A172 (cell line): Measurements from ENCODE around the gene MYCBP. TPM values are rescaled to one million over a fixed set of nuclear protein-coding genes. Genes with fewer than 3 reads are reported as not detected.

ENCODE experiments used
- DNase-seq: peaks from one replicate; pipeline ENCODE4 v3.0.0-alpha.2; 2015; ENCODE audit warnings: low spot score
- total RNA-seq: library from RNA; depleted of rRNA; stranded (reverse); fragments of >200 nt; shearing (Covaris generic); gene quantifications from 2 replicates; pipeline ENCODE4 v1.2.3, GENCODE V29; 2014; rRNA removed

MYCBP gene
- total RNA-seq, 1 experiment from 2014 or later: 22.3 TPM

GRCh38 chr1:38820860-38821259 is 52.3 kb downstream of the MYCBP start:
- DNase-seq: no peak

- no peak for DNase-seq
These were observed 53.6 kb downstream of the MYCBP start for GRCh38 chr1:38819516-38819915.

GRCh38 chr1:38819040-38819439 is 54.1 kb downstream of the MYCBP start:
- DNase-seq: no peak

- no peak for DNase-seq
These were observed 54.8 kb downstream of the MYCBP start for GRCh38 chr1:38818175-38818976.

DNA sequence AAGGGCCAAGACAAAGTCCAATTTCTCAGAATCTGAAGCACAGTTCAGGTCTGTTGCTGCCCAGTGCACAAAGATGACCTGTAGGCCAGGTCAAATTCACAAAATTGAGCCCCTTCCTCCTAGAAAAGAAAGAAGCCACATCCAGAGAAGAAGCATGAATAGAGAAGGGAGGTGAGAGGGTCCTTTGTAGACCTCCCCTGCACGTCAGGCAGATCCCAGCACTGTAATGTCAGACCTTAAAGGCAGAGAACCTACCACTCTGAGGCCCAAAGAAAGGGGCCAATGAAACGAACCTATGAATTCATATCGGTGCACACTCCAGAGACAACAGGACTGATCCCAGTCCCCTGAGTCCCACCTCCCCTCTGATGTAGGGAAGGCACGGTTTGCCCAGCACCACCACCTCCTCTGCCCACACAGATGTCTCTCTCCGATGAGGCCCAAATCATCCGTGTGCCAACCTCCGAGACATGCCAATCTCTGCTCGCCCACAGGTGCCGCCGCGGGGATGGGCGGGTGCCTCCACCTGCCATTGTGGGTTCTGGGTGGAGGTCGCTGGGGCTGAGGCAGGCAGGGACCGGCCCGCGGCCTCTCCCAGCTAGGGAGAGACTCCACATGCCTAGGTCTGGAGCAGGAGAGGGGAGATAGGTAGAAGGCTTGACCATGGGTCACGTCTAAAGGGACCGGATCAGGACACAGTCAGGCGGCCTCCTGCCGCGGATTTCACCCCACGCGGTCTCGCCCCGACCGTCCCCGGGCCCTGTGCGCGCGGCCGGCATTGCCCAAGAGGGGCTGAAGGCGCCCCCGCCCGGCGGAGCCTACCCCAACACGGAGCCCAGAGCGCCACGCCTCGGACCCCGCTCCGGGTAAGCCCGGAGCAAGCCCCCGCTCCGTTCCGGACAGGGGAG is 55.6 kb downstream of the MYCBP start:
- DNase-seq: no peak

- DNase-seq: no peak
These were observed 57.1 kb downstream of the MYCBP start for GRCh38 chr1:38815903-38816627.

DNA sequence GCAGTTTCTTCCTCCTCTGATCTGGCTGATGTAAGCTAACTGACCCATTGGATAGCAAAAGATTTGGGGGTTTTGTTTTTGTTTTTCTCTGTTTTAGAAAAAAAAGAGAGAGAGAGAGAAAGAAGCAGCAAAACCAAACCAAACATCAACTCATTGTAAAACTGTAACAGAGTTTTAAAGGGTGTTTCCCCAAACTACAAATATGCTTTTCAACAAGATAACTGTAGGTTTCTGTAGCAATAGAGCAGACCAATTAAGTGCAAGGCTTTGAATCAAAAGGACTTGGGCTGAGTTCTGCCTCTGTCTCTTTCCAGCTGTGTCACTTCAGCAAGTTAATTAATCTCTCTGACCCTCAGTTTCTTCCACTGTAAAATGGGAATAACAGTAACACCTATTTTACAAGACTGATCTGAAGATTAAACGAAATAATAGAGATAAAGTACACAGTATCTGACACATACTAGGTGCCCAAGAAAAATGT is 58.1 kb downstream of the MYCBP start:
- no peak for DNase-seq

DNA sequence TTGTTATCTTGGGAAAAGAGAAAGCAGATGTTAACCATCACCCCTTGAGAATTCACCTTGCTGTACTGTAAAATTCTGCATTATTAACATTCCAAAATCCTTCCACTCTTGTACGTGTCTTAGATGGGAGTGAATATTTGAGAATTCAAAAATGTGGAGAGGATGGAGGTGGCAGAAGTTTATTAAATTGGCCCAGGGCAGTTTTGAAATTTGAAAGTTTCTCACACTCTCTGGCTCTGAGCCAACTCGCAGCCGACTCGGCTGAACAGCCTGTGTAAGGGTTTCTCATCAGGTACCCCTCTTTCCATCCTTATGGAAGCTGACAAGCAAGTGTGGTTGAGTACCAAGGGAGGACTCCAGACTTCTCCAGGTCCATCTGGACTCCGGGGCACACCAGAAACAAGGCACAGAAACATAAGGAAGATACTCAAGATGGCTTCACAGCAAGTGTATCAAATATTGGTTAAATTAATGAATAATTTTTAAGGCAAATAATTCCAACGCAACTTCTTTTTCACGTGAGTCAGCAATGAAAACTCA is 58.6 kb downstream of the MYCBP start:
- DNase-seq: no peak

DNA sequence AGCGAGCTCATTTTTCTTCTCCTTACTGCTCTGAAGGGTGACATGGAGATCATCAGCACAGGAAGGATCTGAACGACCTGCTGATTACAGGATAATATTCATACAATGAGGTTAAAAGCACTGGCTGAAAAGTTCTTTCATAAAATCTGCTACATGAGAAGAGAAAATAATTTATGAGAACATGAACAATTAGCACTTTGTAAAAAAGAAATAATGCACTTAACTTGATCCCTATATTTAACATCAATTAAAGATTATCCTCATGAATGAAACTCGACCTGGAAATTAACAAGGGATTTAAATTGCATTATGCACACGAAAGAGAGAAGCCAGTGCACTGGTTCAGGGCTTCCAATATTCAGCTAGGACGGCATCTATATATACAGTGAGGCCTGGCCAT is 60.2 kb downstream of the MYCBP start:
- no peak for DNase-seq

Other genes starting within 250 kb of the MYCBP start
- 26.0 and 35.3 TPM in 2 replicates for gene RRAGC, start 13.6 kb downstream of the MYCBP start, total RNA-seq
- not detected in 2 replicates for gene GJA9, start 8.2 kb upstream of the MYCBP start, total RNA-seq
- gene RHBDL2, start 68.5 kb upstream of the MYCBP start, total RNA-seq: 1.2 and 3.3 TPM in 2 replicates
- gene AKIRIN1, start 117.9 kb upstream of the MYCBP start, total RNA-seq: 61.3 and 64.5 TPM in 2 replicates
- gene NDUFS5, start 153.0 kb upstream of the MYCBP start, total RNA-seq: 692 and 1,210 TPM in 2 replicates